HEK293T (cell line): ENCODE data around the gene TTC12.

Experiments
- BHLHE40 ChIP-seq: fragments of 450-650 bp; IDR thresholded peaks from 2 replicates; pipeline ENCODE4 v1.6.1; 2016; ENCODE audit warnings: mild to moderate bottlenecking, moderate library complexity, borderline replicate concordance
- L3MBTL2 ChIP-seq: fragments of 450-650 bp; conservative IDR thresholded peaks from 2 replicates; pipeline ENCODE4 v1.6.1; 2016; ENCODE audit warnings: mild to moderate bottlenecking
- SUZ12 ChIP-seq: fragments of 450-650 bp; IDR thresholded peaks from 2 replicates; pipeline ENCODE4 v1.6.1; 2016; ENCODE audit warnings: mild to moderate bottlenecking
- ZNF384 ChIP-seq: fragments of 450-650 bp; IDR thresholded peaks from 2 replicates; pipeline ENCODE4 v1.6.1; 2016

DNA sequence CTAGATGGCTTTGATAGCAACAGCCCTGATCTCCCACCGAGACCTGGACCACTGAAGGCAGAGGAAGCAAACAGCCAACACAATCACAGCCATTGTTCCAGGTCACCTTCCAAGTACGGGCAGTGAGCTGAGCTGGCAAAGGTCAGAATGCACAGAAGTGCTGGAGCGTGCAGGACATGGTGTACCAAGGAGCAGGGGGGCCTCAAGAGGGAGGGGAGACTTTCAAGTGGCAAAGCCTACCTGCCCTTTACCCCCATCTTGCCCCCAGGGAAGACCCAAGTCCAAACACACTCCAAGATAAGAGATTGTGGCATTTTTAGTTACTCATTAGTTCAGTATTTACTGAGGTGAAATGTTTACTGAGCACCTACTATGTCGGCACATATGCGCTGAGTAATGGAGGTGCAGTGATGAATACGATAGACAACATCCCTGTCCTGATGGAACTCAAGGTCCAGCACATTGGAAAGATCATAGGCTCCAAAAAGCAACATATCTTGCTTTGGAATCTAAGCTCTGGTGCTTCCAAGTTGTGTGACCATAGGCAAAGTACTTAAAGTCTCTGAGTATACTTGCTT is 26.0 kb upstream of the TTC12 start:
- no peak for TF ChIP-seq SUZ12
- no peak for TF ChIP-seq ZNF384
- no peak for TF ChIP-seq L3MBTL2
- no peak for TF ChIP-seq BHLHE40
